Neural progenitor cell (in vitro differentiated cells): ENCODE results near the gene NLGN2.

Source experiments
- EZH2 ChIP-seq: fragments of 200-600 bp; sonication (generic); IDR thresholded peaks from 2 replicates; pipeline ENCODE4 v1.6.1; 2017; ENCODE audit warnings: antibody characterized with exemption, mild to moderate bottlenecking, moderate library complexity
- TF ChIP-seq, protein P1 (sequence below): fragments of 200-600 bp; sonication (generic); IDR thresholded peaks from 2 replicates; pipeline ENCODE4 v1.5.1; 2017; ENCODE audit warnings: antibody characterized with exemption, mild to moderate bottlenecking

DNA sequence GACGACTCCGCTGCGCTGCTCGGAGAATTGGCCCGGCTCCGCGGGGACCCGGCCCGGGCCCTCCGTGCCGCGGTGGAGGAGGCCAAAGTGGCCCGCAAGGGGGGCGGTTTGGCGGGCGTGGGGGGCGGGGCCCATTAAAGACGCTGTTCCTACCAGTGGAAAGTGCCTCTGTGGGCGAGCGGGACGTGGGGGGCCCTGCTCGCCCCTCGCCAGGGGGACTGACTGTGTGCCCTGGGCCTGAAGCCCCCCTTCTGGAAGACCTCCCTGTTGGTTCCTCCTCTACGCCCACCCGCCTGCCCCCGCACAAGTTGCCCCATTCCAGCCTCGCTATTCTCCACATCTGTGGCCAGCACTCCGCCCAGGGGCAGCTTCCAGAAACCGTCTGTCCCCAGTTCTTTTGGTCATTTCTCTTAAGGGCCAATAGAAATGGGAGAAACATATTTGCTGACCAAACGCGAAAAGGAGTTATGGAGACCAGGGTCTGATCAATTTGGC lies 29.8 kb downstream of the NLGN2 start:
- TF ChIP-seq, protein P1, sequence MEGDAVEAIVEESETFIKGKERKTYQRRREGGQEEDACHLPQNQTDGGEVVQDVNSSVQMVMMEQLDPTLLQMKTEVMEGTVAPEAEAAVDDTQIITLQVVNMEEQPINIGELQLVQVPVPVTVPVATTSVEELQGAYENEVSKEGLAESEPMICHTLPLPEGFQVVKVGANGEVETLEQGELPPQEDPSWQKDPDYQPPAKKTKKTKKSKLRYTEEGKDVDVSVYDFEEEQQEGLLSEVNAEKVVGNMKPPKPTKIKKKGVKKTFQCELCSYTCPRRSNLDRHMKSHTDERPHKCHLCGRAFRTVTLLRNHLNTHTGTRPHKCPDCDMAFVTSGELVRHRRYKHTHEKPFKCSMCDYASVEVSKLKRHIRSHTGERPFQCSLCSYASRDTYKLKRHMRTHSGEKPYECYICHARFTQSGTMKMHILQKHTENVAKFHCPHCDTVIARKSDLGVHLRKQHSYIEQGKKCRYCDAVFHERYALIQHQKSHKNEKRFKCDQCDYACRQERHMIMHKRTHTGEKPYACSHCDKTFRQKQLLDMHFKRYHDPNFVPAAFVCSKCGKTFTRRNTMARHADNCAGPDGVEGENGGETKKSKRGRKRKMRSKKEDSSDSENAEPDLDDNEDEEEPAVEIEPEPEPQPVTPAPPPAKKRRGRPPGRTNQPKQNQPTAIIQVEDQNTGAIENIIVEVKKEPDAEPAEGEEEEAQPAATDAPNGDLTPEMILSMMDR = no peak
- no peak for TF ChIP-seq EZH2
